CD14-positive monocyte (primary cell): Measurements from ENCODE around the gene PPM1M. TPM values are rescaled to one million over a fixed set of nuclear protein-coding genes. Genes with fewer than 3 reads are reported as not detected.
A peak's percentile ranks its signal among the peaks of the same experiment; 100 is the strongest.

Experiments
- DNase-seq, 3 donors: peaks; one replicate each; pipeline ENCODE4 v3.0.0-alpha.2; 2011 to 2022
- H2AFZ ChIP-seq: 2 replicates; pipeline ENCODE4 v1.6.0; 2012; ENCODE audit warnings: mild to moderate bottlenecking, low read depth, low read length, inconsistent platforms; ENCODE audit not compliant: insufficient read depth, poor library complexity, severe bottlenecking
- H3K27ac ChIP-seq, 2 donors: 1 replicate in 1 of 2; 2 replicates in 1 of 2; pipeline ENCODE4 v1.5.1; 2012 to 2013; ENCODE audit warnings: low read length in 2 of 2, control low read depth in 1 of 2, inconsistent platforms in 1 of 2, low read depth in 1 of 2, mild to moderate bottlenecking in 1 of 2
- H3K27me3 ChIP-seq, 2 donors: one replicate each; pipeline versions ENCODE4 v1.6.0 to v1.6.1; 2011 to 2013; ENCODE audit warnings: low read length in 2 of 2; ENCODE audit not compliant: control insufficient read depth in 2 of 2, insufficient read depth in 2 of 2
- H3K36me3 ChIP-seq, 2 donors: replicated peaks in 1 of 2; 1 replicate in 1 of 2; 2 replicates in 1 of 2; pipeline versions ENCODE4 v1.5.1 to v1.6.1; 2012 to 2013; ENCODE audit warnings: low read length in 2 of 2, control low read depth in 1 of 2, inconsistent platforms in 1 of 2, mild to moderate bottlenecking in 1 of 2; ENCODE audit not compliant: insufficient read depth in 2 of 2, control insufficient read depth in 1 of 2
- H3K4me1 ChIP-seq, 2 donors: 1 replicate in 1 of 2; 2 replicates in 1 of 2; pipeline versions ENCODE4 v1.5.1 to v1.6.1; 2012 to 2013; ENCODE audit warnings: low read length in 2 of 2, control low read depth in 1 of 2, inconsistent platforms in 1 of 2, mild to moderate bottlenecking in 1 of 2, moderate library complexity in 1 of 2; ENCODE audit not compliant: insufficient read depth in 2 of 2, control insufficient read depth in 1 of 2
- H3K4me2 ChIP-seq: replicated peaks from 2 replicates; pipeline ENCODE3; 2012; ENCODE audit warnings: low read length, moderate library complexity, mild to moderate bottlenecking; ENCODE audit not compliant: poor library complexity, severe bottlenecking; ENCODE audit errors: extremely low read depth
- H3K4me3 ChIP-seq, 3 experiments: fragments of 200-600 bp in 1 of 3; sonication (generic) in 1 of 3; replicated peaks in 1 of 3; 1 replicate in 2 of 3; 2 replicates in 1 of 3; pipeline ENCODE4 v1.5.1; 2011 to 2013; ENCODE audit warnings: low read length in 3 of 3, mild to moderate bottlenecking in 3 of 3, control low read depth in 2 of 3, low read depth in 2 of 3, inconsistent platforms in 1 of 3, moderate library complexity in 1 of 3
- H3K79me2 ChIP-seq: 2 replicates; pipeline ENCODE4 v1.6.0; 2012; ENCODE audit warnings: mild to moderate bottlenecking, control low read depth, inconsistent platforms, low read length, moderate library complexity; ENCODE audit not compliant: insufficient read depth
- H3K9ac ChIP-seq: 2 replicates; pipeline ENCODE4 v1.6.0; 2017; ENCODE audit warnings: low read length, mild to moderate bottlenecking; ENCODE audit not compliant: insufficient read depth, poor library complexity, severe bottlenecking
- H3K9me3 ChIP-seq, 2 donors: replicated peaks in 1 of 2; 1 replicate in 1 of 2; 2 replicates in 1 of 2; pipeline versions ENCODE4 v1.5.1 to v1.6.1; 2012 to 2013; ENCODE audit warnings: low read length in 2 of 2, control low read depth in 1 of 2; ENCODE audit not compliant: control insufficient read depth in 1 of 2, insufficient read depth in 1 of 2
- H4K20me1 ChIP-seq: 2 replicates; pipeline ENCODE4 v1.6.0; 2012; ENCODE audit warnings: mild to moderate bottlenecking, low read length, control low read depth, moderate library complexity; ENCODE audit not compliant: insufficient read depth
- H3K27ac Mint-ChIP-seq, 7 donors: one replicate each; pipeline ENCODE4 v1.8.0; 2020; ENCODE audit warnings: mild to moderate bottlenecking in 7 of 7, mixed read lengths in 7 of 7, moderate library complexity in 6 of 7, inconsistent platforms in 2 of 7
- H3K27me3 Mint-ChIP-seq, 3 donors: one replicate each; pipeline ENCODE4 v1.8.0; 2021 to 2022; ENCODE audit warnings: low read depth in 3 of 3, mild to moderate bottlenecking in 3 of 3, mixed read lengths in 3 of 3, moderate library complexity in 3 of 3, inconsistent platforms in 1 of 3
- H3K36me3 Mint-ChIP-seq, 2 donors: one replicate each; pipeline ENCODE4 v1.8.0; 2020; ENCODE audit warnings: mixed read lengths in 2 of 2, inconsistent platforms in 1 of 2, mild to moderate bottlenecking in 1 of 2
- H3K4me1 Mint-ChIP-seq: one replicate; pipeline ENCODE4 v1.8.0; 2020; ENCODE audit warnings: mild to moderate bottlenecking, mixed read lengths
- H3K4me3 Mint-ChIP-seq, 2 donors: one replicate each; pipeline ENCODE4 v1.8.0; 2020; ENCODE audit warnings: mild to moderate bottlenecking in 2 of 2, mixed read lengths in 2 of 2, moderate library complexity in 1 of 2
- H3K9me3 Mint-ChIP-seq, 7 donors: one replicate each; pipeline ENCODE4 v1.8.0; 2020 to 2022; ENCODE audit warnings: mixed read lengths in 7 of 7, mild to moderate bottlenecking in 6 of 7, moderate library complexity in 6 of 7, inconsistent platforms in 2 of 7
- CTCF ChIP-seq: fragments of 200-600 bp; IDR thresholded peaks from one replicate; pipeline ENCODE4 v1.8.0; 2022; ENCODE audit warnings: antibody characterized with exemption, mild to moderate bottlenecking
- WGBS: methylation state at CpG from one replicate; pipeline ENCODE4 v1.1.5; 2013; ENCODE audit warnings: missing lambda C conversion rate; ENCODE audit not compliant: insufficient coverage; 5-methylcytosine and 5-hydroxymethylcytosine counted together
- intact Hi-C, 2 donors: fragments of 100-400 bp; cut with micrococcal nuclease; formaldehyde crosslinking; loops; one replicate each; pipeline versions ENCODE4 v1.15.0 to v1.15.1; 2023
- polyA plus RNA-seq, 3 donors: library from polyadenylated mRNA; depleted of rRNA in 1 of 3; unstranded in 2 of 3; stranded (reverse) in 1 of 3; fragments of 300-500 nt in 2 of 3; fragments of >200 nt in 1 of 3; fragmentation: Illumina TruSeq in 2 of 3; gene quantifications; 1 replicate in 2 of 3; 2 replicates in 1 of 3; pipeline ENCODE4 v1.2.3, GENCODE V29; 2012 to 2021

Gene PPM1M
- polyA plus RNA-seq, 3 donors: 92.8 to 144 (median 120) TPM

DNA sequence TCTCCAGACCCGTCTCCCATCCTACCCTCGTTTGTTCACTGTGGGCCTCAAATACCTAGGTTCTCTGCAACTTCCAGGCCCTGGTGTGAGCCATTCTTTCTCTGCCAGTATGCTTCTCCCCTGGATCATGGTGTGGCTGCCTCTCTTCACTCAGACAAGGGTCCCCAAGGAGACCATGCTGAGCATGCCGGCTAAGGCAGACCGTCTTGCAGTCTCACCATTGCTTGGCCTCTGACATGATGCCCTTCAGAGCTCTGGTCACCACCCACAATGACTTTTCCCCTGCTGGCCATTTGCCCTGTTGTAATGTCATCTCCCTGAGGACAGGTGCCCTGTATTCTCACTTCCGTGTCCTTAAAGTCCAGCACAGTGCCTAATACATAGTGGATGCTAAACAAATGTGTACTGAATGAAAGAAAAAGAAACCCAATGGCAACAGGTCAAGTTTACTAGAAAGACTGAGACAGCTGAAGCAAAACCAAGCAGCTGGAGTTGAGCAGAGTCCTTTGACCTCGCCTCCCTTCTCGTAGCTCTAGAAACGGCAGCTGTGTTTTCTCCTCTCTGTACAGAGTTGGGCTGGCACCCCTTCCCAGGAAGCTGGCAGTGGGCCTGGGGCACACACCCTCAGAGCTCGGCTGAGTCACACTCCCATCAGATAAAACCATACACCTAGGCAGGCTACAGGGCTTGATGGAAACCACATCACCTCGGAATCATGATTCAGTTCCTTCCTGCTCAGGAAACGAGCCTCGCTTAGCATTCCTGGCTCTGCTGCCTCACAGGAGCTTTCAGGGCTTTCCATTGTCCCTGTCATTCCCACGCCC lies 28.8 kb upstream of the PPM1M start:
- peaks cover 3% of the 10 kb centered on the region for H4K20me1 ChIP-seq
- H3K4me1 Mint-ChIP-seq: peaks cover 46% of the 10 kb centered on the region
- H3K27me3 ChIP-seq: no peaks in the 10 kb centered on the region
- peak overlapping the region in 1 of 2 donors; percentile 24 for H3K4me3 Mint-ChIP-seq
- H3K36me3 ChIP-seq: peaks cover 41 to 45% of the 10 kb centered on the region in 2 donors
- H3K4me3 ChIP-seq: peak overlapping the region in 1 of 3 experiments; percentile 7
- peaks cover 30 to 33% of the 10 kb centered on the region in 2 donors for H3K4me1 ChIP-seq
- intact Hi-C loops: loop anchor here in 1 of 2 donors (5.0 kb wide), 1 partner anchor 49 kb away; no protein-coding TSS in a partner anchor
- H3K36me3 Mint-ChIP-seq: peaks cover 54% of the 10 kb centered on the region in 2 donors
- H2AFZ ChIP-seq: no peak overlapping the region
- H3K4me2 ChIP-seq: peak overlapping the region; percentile 41
- H3K9me3 ChIP-seq: no peaks in the 10 kb centered on the region
- no peak overlapping the region for H3K27ac ChIP-seq
- H3K79me2 ChIP-seq: peaks cover 4% of the 10 kb centered on the region
- no peak overlapping the region for H3K9ac ChIP-seq
- no peak for TF ChIP-seq CTCF
- 37% methylated on average over 12 of the region's 13 CpGs for WGBS
- peak in 1 of 3 donors; percentile 46 for DNase-seq
- H3K9me3 Mint-ChIP-seq: no peaks in the 10 kb centered on the region
- peak overlapping the region in 6 of 7 donors; percentile 6 to 85 (median 40) for H3K27ac Mint-ChIP-seq
- peaks cover 0 to 3% (median 0%) of the 10 kb centered on the region in 3 donors for H3K27me3 Mint-ChIP-seq

- H3K4me3 ChIP-seq: peak overlapping the region in 1 of 3 experiments; percentile 7
- H3K4me1 ChIP-seq: peaks cover 27 to 33% of the 10 kb centered on the region in 2 donors
- no peak overlapping the region for H2AFZ ChIP-seq
- TF ChIP-seq CTCF: no peak
- DNase-seq: no peak
- peaks cover 50 to 51% of the 10 kb centered on the region in 2 donors for H3K36me3 Mint-ChIP-seq
- peaks cover 0 to 3% (median 0%) of the 10 kb centered on the region in 3 donors for H3K27me3 Mint-ChIP-seq
- H3K4me1 Mint-ChIP-seq: peaks cover 42% of the 10 kb centered on the region
- H3K4me2 ChIP-seq: peak overlapping the region; percentile 41
- H3K79me2 ChIP-seq: no peaks in the 10 kb centered on the region
- H3K36me3 ChIP-seq: peaks cover 35 to 38% of the 10 kb centered on the region in 2 donors
- H3K27ac Mint-ChIP-seq: peak overlapping the region in 3 of 7 donors; percentile 31 to 50 (median 39)
- no peak overlapping the region for H3K27ac ChIP-seq
- intact Hi-C loops: loop anchor here in 1 of 2 donors (5.0 kb wide), 1 partner anchor 50 kb away; no protein-coding TSS in a partner anchor
- 23% methylated on average over 7 of the region's 10 CpGs for WGBS
- H4K20me1 ChIP-seq: peaks cover 3% of the 10 kb centered on the region
- no peaks in the 10 kb centered on the region for H3K9me3 ChIP-seq
- no peak overlapping the region for H3K9ac ChIP-seq
- H3K4me3 Mint-ChIP-seq: peak overlapping the region; percentile 6 to 23
- no peaks in the 10 kb centered on the region for H3K9me3 Mint-ChIP-seq
- H3K27me3 ChIP-seq: no peaks in the 10 kb centered on the region
Observed at GRCh38 chr3:52217409-52217805, 28.2 kb upstream of the PPM1M start.
